Esophagus muscularis mucosa (tissue), 4 donors: ENCODE data around the gene RPL11.

Experiments used
- EP300 ChIP-seq: sonication (generic); formaldehyde crosslinking; IDR thresholded peaks from one replicate; pipeline ENCODE4 v1.6.1; 2017; ENCODE audit warnings: antibody characterized with exemption
- POLR2A ChIP-seq: fragments of 450-650 bp; IDR thresholded peaks from one replicate; pipeline ENCODE4 v1.6.1; 2017; ENCODE audit warnings: antibody characterized with exemption, moderate library complexity, mild to moderate bottlenecking, low read depth
- POLR2AphosphoS5 ChIP-seq, 2 donors: sonication (generic); formaldehyde crosslinking; IDR thresholded peaks; one replicate each; pipeline ENCODE4 v1.6.1; 2017; ENCODE audit warnings: antibody characterized with exemption in 2 of 2
- TF ChIP-seq, protein P1 (sequence below), 3 experiments: fragments of 200-600 bp in 2 of 3; fragments of 450-650 bp in 1 of 3; sonication (generic) in 2 of 3; IDR thresholded peaks; one replicate each; pipeline ENCODE4 v1.5.1; 2017 to 2019; ENCODE audit warnings: antibody characterized with exemption in 3 of 3, mild to moderate bottlenecking in 2 of 3, moderate library complexity in 1 of 3

- TF ChIP-seq, protein P1, sequence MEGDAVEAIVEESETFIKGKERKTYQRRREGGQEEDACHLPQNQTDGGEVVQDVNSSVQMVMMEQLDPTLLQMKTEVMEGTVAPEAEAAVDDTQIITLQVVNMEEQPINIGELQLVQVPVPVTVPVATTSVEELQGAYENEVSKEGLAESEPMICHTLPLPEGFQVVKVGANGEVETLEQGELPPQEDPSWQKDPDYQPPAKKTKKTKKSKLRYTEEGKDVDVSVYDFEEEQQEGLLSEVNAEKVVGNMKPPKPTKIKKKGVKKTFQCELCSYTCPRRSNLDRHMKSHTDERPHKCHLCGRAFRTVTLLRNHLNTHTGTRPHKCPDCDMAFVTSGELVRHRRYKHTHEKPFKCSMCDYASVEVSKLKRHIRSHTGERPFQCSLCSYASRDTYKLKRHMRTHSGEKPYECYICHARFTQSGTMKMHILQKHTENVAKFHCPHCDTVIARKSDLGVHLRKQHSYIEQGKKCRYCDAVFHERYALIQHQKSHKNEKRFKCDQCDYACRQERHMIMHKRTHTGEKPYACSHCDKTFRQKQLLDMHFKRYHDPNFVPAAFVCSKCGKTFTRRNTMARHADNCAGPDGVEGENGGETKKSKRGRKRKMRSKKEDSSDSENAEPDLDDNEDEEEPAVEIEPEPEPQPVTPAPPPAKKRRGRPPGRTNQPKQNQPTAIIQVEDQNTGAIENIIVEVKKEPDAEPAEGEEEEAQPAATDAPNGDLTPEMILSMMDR (IDR thresholded peaks at IDR 0.05) = no peak
- no peak for TF ChIP-seq POLR2AphosphoS5 (IDR thresholded peaks at IDR 0.05)
- TF ChIP-seq POLR2A = no peak
- TF ChIP-seq EP300 = no peak
These were observed 27.7 kb downstream of the RPL11 start for GRCh38 chr1:23719162-23719820.
